SU-DHL-6 (cell line): ENCODE measurements around the gene HGS.

Experiments used
- CTCF ChIP-seq: fragments of 200-600 bp; sonication (generic); IDR thresholded peaks from one replicate; pipeline ENCODE4 v1.5.1; 2017; ENCODE audit warnings: antibody characterized with exemption, mild to moderate bottlenecking, low read length, moderate library complexity; ENCODE audit not compliant: insufficient read depth, poor library complexity, severe bottlenecking
- EZH2phosphoT487 ChIP-seq: fragments of 200-600 bp; sonication (generic), shearing (Covaris generic); conservative IDR thresholded peaks from 2 replicates; pipeline ENCODE4 v1.6.1; 2018; ENCODE audit warnings: mild to moderate bottlenecking, antibody characterized with exemption, low read length, moderate library complexity, mixed read lengths

- TF ChIP-seq CTCF = no peak
- no peak for TF ChIP-seq EZH2phosphoT487
Measured at GRCh38 chr17:81703747-81704654, 20.2 kb downstream of the HGS start.
